Nephron progenitor cell (in vitro differentiated cells): ENCODE data around the gene PKD1L1.
A peak's percentile ranks its signal among the peaks of the same experiment; 100 is the strongest.

Source experiments
- DNase-seq: peaks from one replicate; pipeline ENCODE4 v3.0.0; 2021
- H3K27ac Mint-ChIP-seq: 2 replicates; pipeline ENCODE4 v1.8.0; 2021; ENCODE audit warnings: mild to moderate bottlenecking, moderate library complexity, mixed read lengths
- H3K27me3 Mint-ChIP-seq: 2 replicates; pipeline ENCODE4 v1.8.0; 2021; ENCODE audit warnings: mild to moderate bottlenecking, low read depth, mixed read lengths; ENCODE audit not compliant: poor library complexity
- H3K36me3 Mint-ChIP-seq: 2 replicates; pipeline ENCODE4 v1.8.0; 2021; ENCODE audit warnings: low read depth, mixed read lengths
- H3K4me1 Mint-ChIP-seq: 2 replicates; pipeline ENCODE4 v1.8.0; 2021; ENCODE audit warnings: mixed read lengths
- H3K4me3 Mint-ChIP-seq: 2 replicates; pipeline ENCODE4 v1.8.0; 2021; ENCODE audit warnings: mild to moderate bottlenecking, moderate library complexity, mixed read lengths
- H3K9me3 Mint-ChIP-seq: 2 replicates; pipeline ENCODE4 v1.8.0; 2021; ENCODE audit warnings: mild to moderate bottlenecking, moderate library complexity, mixed read lengths
- CTCF ChIP-seq: fragments of 200-600 bp; sonication (generic); IDR thresholded peaks from 2 replicates; pipeline ENCODE4 v1.5.0; 2021; ENCODE audit warnings: antibody characterized with exemption

PKD1L1 gene

GRCh38 chr7:47941136-47941844 is 7.0 kb downstream of the PKD1L1 start:
- H3K27me3 Mint-ChIP-seq, result peaks cover 10% of the 10 kb centered on the region
- no peak for TF ChIP-seq CTCF
- H3K27ac Mint-ChIP-seq, result no peak overlapping the region
- H3K36me3 Mint-ChIP-seq, result no peaks in the 10 kb centered on the region
- H3K9me3 Mint-ChIP-seq, result no peaks in the 10 kb centered on the region
- H3K4me1 Mint-ChIP-seq, result peaks cover 77% of the 10 kb centered on the region
- DNase-seq, result no peak
- no peak overlapping the region for H3K4me3 Mint-ChIP-seq

GRCh38 chr7:47940088-47941013 is 7.9 kb downstream of the PKD1L1 start:
- Mint-ChIP-seq H3K4me3 (no peak overlapping the region), H3K36me3 (no peaks in the 10 kb centered on the region), H3K4me1 (peaks cover 76% of the 10 kb centered on the region), H3K27ac (peak overlapping the region; percentile 52), H3K9me3 (no peaks in the 10 kb centered on the region), H3K27me3 (peaks cover 10% of the 10 kb centered on the region)
- DNase-seq, result no peak
- TF ChIP-seq CTCF, result no peak

- DNase-seq, result no peak
- no peak for TF ChIP-seq CTCF
- Mint-ChIP-seq H3K4me1 (peaks cover 80% of the 10 kb centered on the region), H3K9me3 (no peaks in the 10 kb centered on the region), H3K27me3 (peaks cover 10% of the 10 kb centered on the region), H3K4me3 (no peak overlapping the region), H3K27ac (no peak overlapping the region), H3K36me3 (no peaks in the 10 kb centered on the region)
These were observed 8.7 kb downstream of the PKD1L1 start for GRCh38 chr7:47939425-47940036.

GRCh38 chr7:47938574-47939165 is 9.6 kb downstream of the PKD1L1 start:
- H3K9me3 Mint-ChIP-seq, result no peaks in the 10 kb centered on the region
- peaks cover 82% of the 10 kb centered on the region for H3K4me1 Mint-ChIP-seq
- H3K27me3 Mint-ChIP-seq, result peaks cover 3% of the 10 kb centered on the region
- no peak for TF ChIP-seq CTCF
- H3K4me3 Mint-ChIP-seq, result no peak overlapping the region
- DNase-seq, result no peak
- no peaks in the 10 kb centered on the region for H3K36me3 Mint-ChIP-seq
- H3K27ac Mint-ChIP-seq, result no peak overlapping the region

- no peaks in the 10 kb centered on the region for H3K27me3 Mint-ChIP-seq
- H3K4me1 Mint-ChIP-seq, result peaks cover 82% of the 10 kb centered on the region
- no peaks in the 10 kb centered on the region for H3K36me3 Mint-ChIP-seq
- TF ChIP-seq CTCF, result no peak
- H3K9me3 Mint-ChIP-seq, result no peaks in the 10 kb centered on the region
- no peak overlapping the region for H3K27ac Mint-ChIP-seq
- DNase-seq, result no peak
- no peak overlapping the region for H3K4me3 Mint-ChIP-seq
These were observed 10.3 kb downstream of the PKD1L1 start for GRCh38 chr7:47937711-47938573.
